ENCODE results near the gene CLASRP. TPM values are rescaled to one million over a fixed set of nuclear protein-coding genes. Genes with fewer than 3 reads are reported as not detected.

CLASRP gene
- total RNA-seq, 1 experiment from 2014 or later = 79.9 TPM

DNA sequence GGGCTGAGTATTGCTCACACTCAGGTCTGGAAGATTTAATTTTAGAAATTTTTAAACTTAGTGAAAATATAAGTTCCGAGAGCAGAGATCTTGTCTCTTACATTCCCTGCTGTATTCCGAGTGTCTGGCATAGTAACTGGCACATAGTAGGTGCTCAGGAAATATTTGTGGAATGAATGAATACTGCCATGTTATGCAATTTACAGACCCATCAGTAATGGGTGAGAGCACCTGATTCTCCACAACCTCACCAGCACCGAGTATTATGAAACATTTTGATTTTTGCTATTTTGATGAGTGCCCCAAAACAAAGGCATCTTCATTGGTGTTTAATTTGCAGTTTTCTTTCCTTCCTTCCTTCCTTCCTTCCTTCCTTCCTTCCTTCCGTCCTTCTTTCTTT, 15.8 kb upstream of the CLASRP start:
- Histone ChIP-seq H3K79me2 (ENCODE audit: insufficient read depth, low read length) (no peaks in the 10 kb centered on the region), H3K27ac (ENCODE audit: low read depth, low read length) (no peak overlapping the region), H3K36me3 (ENCODE audit: control insufficient read depth in 1 of 2, insufficient read depth in 2 of 2, low read length in 2 of 2) (no peaks in the 10 kb centered on the region), H4K20me1 (ENCODE audit: insufficient read depth) (no peaks in the 10 kb centered on the region), H3K9me2 (ENCODE audit: insufficient read depth) (no peaks in the 10 kb centered on the region), H3K4me1 (ENCODE audit: control insufficient read depth in 1 of 2, insufficient read depth in 2 of 2, low read length in 2 of 2) (peaks cover 0 to 7% of the 10 kb centered on the region in 2 experiments; a peak in 1 of 4 replicates), H2AFZ (ENCODE audit: low read depth, low read length, poor library complexity, severe bottlenecking) (no peak overlapping the region), H3K4me3 (replicated peaks in 1 of 2; ENCODE audit: low read depth in 1 of 2, low read length in 2 of 2) (no peak overlapping the region), H3K9ac (ENCODE audit: low read length) (no peak overlapping the region), H3K4me2 (ENCODE audit: low read length) (no peak overlapping the region), H3K9me3 (ENCODE audit: control insufficient read depth in 1 of 2, insufficient read depth in 1 of 2, low read depth in 1 of 2, low read length in 2 of 2) (no peaks in the 10 kb centered on the region), H3K27me3 (ENCODE audit: insufficient read depth, low read length) (no peaks in the 10 kb centered on the region)
- DNase-seq (ENCODE audit: low read depth, low spot score) (no peak), ATAC-seq (no peak)
- no TSS peak for BruUV-seq (replicated peaks)
- intact Hi-C loops (cut with micrococcal nuclease) = no loop called here
- TF ChIP-seq SRF (IDR thresholded peaks at IDR 0.05; ENCODE audit: low read depth) = no peak
- TF ChIP-seq JUND (IDR thresholded peaks at IDR 0.05) = no peak
- TF ChIP-seq, protein P1, sequence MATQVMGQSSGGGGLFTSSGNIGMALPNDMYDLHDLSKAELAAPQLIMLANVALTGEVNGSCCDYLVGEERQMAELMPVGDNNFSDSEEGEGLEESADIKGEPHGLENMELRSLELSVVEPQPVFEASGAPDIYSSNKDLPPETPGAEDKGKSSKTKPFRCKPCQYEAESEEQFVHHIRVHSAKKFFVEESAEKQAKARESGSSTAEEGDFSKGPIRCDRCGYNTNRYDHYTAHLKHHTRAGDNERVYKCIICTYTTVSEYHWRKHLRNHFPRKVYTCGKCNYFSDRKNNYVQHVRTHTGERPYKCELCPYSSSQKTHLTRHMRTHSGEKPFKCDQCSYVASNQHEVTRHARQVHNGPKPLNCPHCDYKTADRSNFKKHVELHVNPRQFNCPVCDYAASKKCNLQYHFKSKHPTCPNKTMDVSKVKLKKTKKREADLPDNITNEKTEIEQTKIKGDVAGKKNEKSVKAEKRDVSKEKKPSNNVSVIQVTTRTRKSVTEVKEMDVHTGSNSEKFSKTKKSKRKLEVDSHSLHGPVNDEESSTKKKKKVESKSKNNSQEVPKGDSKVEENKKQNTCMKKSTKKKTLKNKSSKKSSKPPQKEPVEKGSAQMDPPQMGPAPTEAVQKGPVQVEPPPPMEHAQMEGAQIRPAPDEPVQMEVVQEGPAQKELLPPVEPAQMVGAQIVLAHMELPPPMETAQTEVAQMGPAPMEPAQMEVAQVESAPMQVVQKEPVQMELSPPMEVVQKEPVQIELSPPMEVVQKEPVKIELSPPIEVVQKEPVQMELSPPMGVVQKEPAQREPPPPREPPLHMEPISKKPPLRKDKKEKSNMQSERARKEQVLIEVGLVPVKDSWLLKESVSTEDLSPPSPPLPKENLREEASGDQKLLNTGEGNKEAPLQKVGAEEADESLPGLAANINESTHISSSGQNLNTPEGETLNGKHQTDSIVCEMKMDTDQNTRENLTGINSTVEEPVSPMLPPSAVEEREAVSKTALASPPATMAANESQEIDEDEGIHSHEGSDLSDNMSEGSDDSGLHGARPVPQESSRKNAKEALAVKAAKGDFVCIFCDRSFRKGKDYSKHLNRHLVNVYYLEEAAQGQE (IDR thresholded peaks at IDR 0.05; ENCODE audit: low read depth) = no peak
- TF ChIP-seq EGR1 (IDR thresholded peaks at IDR 0.05; ENCODE audit: low read depth) = no peak
- TF ChIP-seq ZFX (IDR thresholded peaks at IDR 0.05) = no peak
- TF ChIP-seq SIN3A (IDR thresholded peaks at IDR 0.05; ENCODE audit: low read depth) = no peak
- TF ChIP-seq YY1 (IDR thresholded peaks at IDR 0.05; ENCODE audit: extremely low read depth, insufficient replicate concordance, low read depth, low read length) = no peak
- no peak for TF ChIP-seq TCF7L2 (IDR thresholded peaks at IDR 0.05; ENCODE audit: borderline replicate concordance, extremely low read depth, insufficient read depth, insufficient read length)
- TF ChIP-seq POLR2A (IDR thresholded peaks at IDR 0.05; ENCODE audit: borderline replicate concordance, extremely low read depth, insufficient read depth, insufficient read length) = no peak
- no peak for TF ChIP-seq RAD21 (IDR thresholded peaks at IDR 0.05; ENCODE audit: low read depth)
- TF ChIP-seq, protein P2, sequence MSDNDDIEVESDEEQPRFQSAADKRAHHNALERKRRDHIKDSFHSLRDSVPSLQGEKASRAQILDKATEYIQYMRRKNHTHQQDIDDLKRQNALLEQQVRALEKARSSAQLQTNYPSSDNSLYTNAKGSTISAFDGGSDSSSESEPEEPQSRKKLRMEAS (IDR thresholded peaks at IDR 0.05) = no peak
- TF ChIP-seq, protein P3, sequence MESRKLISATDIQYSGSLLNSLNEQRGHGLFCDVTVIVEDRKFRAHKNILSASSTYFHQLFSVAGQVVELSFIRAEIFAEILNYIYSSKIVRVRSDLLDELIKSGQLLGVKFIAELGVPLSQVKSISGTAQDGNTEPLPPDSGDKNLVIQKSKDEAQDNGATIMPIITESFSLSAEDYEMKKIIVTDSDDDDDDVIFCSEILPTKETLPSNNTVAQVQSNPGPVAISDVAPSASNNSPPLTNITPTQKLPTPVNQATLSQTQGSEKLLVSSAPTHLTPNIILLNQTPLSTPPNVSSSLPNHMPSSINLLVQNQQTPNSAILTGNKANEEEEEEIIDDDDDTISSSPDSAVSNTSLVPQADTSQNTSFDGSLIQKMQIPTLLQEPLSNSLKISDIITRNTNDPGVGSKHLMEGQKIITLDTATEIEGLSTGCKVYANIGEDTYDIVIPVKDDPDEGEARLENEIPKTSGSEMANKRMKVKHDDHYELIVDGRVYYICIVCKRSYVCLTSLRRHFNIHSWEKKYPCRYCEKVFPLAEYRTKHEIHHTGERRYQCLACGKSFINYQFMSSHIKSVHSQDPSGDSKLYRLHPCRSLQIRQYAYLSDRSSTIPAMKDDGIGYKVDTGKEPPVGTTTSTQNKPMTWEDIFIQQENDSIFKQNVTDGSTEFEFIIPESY (IDR thresholded peaks at IDR 0.05; ENCODE audit: extremely low read depth, insufficient replicate concordance, low read length) = no peak
- TF ChIP-seq EZH2 (IDR thresholded peaks at IDR 0.05) = no peak
- no peak for TF ChIP-seq POLR2AphosphoS5 (IDR thresholded peaks at IDR 0.05; ENCODE audit: low read depth, low read length)
- no peak for TF ChIP-seq ELF1 (IDR thresholded peaks at IDR 0.05; ENCODE audit: borderline replicate concordance, low read depth)
- TF ChIP-seq SP1 (IDR thresholded peaks at IDR 0.05; ENCODE audit: low read depth) = no peak
- TF ChIP-seq CEBPB (IDR thresholded peaks at IDR 0.05; ENCODE audit: low read depth) = no peak
- TF ChIP-seq, protein P4, sequence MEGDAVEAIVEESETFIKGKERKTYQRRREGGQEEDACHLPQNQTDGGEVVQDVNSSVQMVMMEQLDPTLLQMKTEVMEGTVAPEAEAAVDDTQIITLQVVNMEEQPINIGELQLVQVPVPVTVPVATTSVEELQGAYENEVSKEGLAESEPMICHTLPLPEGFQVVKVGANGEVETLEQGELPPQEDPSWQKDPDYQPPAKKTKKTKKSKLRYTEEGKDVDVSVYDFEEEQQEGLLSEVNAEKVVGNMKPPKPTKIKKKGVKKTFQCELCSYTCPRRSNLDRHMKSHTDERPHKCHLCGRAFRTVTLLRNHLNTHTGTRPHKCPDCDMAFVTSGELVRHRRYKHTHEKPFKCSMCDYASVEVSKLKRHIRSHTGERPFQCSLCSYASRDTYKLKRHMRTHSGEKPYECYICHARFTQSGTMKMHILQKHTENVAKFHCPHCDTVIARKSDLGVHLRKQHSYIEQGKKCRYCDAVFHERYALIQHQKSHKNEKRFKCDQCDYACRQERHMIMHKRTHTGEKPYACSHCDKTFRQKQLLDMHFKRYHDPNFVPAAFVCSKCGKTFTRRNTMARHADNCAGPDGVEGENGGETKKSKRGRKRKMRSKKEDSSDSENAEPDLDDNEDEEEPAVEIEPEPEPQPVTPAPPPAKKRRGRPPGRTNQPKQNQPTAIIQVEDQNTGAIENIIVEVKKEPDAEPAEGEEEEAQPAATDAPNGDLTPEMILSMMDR (IDR thresholded peaks at IDR 0.05 in 2 of 3, conservative IDR thresholded peaks at IDR 0.05 in 1 of 3; ENCODE audit: borderline replicate concordance in 1 of 3, insufficient read depth in 1 of 3, low read depth in 2 of 3, low read length in 2 of 3) = no peak
- POLR2A ChIA-PET = no interaction called here
- RAD21 ChIA-PET (ENCODE audit: low non-redundant PET in 1 of 2, low total read pairs in 2 of 2, uncharacterized antibody in 2 of 2, unreplicated experiment in 2 of 2) = no interaction called here
- CTCF ChIA-PET = no interaction called here

Measured in HCT116 (cell line).